HG02885 (cell line): ENCODE measurements around the gene TEX14.
"Not testable (repeated sequence)": the region's sequence is repeated elsewhere in the genome, so short reads cannot be mapped to it uniquely, and the experiment has no call there.

Source experiments
- ATAC-seq: cut with Tn5 transposase; IDR thresholded peaks from one replicate; pipeline ENCODE4 v1.9.1; 2021; ENCODE audit warnings: mild to moderate bottlenecking; ENCODE audit not compliant: unreplicated experiment, poor library complexity

The TEX14 gene

GRCh38 chr17:58659714-58660084 lies 32.1 kb downstream of the TEX14 start:
- not testable (repeated sequence) for ATAC-seq

- peak; percentile 76 for ATAC-seq
Measured at GRCh38 chr17:58658804-58659713, 32.8 kb downstream of the TEX14 start.

- not testable (repeated sequence) for ATAC-seq
Measured at GRCh38 chr17:58657962-58658803, 33.7 kb downstream of the TEX14 start.

DNA sequence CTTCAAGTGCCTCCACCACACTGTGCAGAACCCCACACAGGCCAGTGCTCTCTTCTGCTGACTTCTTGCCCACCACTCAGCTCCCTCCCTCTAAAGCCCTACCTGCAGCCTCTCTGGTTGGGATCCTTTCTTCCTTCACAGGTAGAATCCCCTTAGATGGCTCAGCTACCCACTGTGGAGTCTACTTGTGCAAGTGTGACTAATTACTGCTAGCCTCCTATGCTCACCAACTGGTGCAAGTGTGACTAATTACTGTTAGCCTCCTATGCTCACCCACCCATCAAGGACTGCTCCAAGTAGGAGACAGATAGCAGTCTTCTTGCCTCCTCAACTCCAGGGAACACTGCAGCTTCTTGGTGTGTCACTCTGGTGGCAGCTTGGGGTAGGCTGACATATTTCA lies 43.6 kb downstream of the TEX14 start:
- ATAC-seq, result no peak

- ATAC-seq, result no peak
Measured at GRCh38 chr17:58643147-58643546, 48.7 kb downstream of the TEX14 start.

DNA sequence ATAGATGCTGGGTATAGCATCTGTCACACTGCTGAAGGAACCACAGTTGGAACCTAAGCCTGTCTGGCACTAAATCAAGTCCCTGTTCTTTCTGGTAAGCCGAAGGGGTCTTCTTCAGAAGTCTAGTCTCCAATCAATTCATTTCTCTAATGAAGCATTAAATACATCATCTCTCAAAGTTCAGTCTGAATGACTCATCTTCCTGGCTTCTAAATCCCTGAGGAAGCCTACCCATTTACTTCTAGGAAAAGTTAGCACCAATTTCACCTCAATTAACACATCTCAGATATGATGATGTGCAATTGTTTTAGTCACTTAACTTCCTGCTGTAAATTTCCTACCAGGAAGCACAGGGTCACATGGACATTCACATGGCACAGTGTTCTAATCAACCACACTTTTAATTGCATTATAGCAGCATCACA lies 49.9 kb downstream of the TEX14 start:
- ATAC-seq, result no peak

GRCh38 chr17:58640202-58640601 lies 51.6 kb downstream of the TEX14 start:
- ATAC-seq, result no peak

DNA sequence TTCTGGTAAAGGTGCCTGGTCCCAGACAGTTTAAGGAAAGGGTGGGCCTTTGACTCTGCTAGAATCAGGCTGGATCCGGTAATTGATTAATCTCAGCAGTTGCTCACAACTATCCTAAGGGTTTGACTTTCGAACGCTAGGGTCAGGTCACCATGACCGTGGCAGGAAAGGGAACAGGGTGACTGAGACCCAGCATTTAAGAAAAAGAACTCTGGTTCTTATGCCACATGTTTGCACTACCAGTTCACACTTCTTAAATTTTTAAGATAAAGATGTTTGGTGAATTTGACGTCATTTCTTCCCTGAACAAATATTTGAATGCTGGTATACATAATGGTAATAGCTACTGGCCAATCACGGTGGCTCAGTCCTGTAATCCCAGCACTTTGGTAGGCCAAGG lies 52.2 kb downstream of the TEX14 start:
- no peak for ATAC-seq

GRCh38 chr17:58637011-58637570 lies 54.8 kb downstream of the TEX14 start:
- no peak for ATAC-seq

DNA sequence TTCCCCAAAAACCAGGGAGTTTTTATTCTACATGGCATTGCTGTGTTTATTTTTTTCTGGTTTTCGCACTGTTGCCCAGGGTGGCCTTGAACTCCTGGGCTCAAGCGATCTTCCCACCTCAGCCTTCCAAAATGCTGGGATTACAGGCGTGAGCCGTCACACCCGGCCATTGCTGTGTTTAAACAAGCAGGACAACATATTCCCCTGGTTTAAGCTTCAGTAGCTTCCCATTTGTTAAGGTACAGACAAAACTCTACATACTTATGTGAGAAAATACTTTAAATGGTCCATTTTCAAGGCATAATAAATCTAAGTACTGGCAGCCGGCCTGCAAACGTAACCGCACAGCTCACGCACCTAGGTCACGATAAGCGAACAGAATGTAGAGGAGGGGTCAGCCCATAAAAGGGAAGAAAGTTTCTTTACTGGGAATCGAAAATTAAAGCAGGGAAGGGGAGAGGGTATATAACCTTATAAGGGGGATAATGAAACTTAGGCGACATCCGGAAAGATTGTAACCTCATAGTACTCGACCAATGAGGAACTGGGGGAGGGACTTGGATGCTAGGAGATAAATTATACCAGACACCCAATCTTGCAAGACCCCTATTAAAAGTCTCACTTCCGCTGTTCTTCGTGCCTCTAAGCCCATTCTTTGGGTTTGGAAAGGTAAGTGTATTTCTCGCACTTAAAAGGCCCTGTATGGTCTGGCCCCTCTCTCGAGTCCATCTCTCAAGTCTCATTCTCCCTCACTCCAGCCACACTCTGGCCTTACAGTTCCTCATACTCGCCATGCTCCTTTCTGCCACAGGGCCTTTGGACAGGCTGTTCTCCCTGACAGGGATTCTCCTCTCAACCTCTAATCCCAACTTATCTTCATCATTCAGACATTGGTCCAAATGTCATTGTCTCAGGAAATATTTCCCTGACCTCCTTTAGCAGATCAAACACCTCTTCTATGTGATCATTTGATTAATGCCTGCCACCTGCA lies 59.2 kb downstream of the TEX14 start:
- ATAC-seq, result no peak

- peak; percentile 84 for ATAC-seq
Measured at GRCh38 chr17:58631523-58632323, 60.1 kb downstream of the TEX14 start.

- peak; percentile 47 for ATAC-seq
Measured at GRCh38 chr17:58630883-58631522, 60.8 kb downstream of the TEX14 start.

- no peak for ATAC-seq
Measured at GRCh38 chr17:58626905-58627304, 64.9 kb downstream of the TEX14 start.

DNA sequence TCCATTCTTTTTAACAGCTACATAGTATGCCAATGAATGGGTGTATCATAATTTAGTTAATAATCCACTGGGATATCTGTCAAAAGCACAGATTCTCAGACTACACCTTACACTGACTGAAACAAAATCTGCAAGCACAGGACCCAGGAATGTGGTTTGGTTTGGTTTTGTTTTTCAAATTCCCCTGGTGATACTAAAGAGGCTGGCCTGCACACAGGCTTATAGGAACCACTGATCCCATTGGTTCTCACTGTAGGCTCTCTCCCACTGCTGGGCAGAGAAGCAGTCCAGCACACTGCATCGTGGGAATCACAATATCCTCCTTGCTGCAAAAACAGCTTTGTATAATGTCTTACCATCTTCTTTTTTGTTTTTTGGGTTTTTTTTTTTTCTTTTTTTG lies 67.1 kb downstream of the TEX14 start:
- ATAC-seq, result no peak

- ATAC-seq, result peak; percentile 56
Measured at GRCh38 chr17:58621174-58621573, 70.7 kb downstream of the TEX14 start.

DNA sequence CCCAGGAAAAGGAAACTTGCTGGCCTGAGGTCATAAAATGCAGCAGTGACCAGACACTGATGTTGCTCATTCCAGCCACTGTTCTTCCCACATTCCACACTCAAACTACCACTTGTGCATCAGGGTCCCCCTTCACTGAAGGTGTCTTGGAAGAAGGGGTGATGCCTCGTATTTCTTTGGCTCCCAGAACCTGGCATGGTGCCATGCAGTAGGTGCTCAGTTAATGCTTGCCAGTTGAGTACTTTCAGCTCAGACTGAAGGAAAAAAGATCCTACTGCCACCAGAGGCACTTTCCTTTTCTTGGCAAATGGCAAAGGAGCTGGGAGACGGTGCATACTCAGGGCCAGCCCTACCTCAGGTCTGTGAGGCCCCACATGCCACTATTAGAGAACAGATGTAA lies 73.5 kb downstream of the TEX14 start:
- no peak for ATAC-seq

DNA sequence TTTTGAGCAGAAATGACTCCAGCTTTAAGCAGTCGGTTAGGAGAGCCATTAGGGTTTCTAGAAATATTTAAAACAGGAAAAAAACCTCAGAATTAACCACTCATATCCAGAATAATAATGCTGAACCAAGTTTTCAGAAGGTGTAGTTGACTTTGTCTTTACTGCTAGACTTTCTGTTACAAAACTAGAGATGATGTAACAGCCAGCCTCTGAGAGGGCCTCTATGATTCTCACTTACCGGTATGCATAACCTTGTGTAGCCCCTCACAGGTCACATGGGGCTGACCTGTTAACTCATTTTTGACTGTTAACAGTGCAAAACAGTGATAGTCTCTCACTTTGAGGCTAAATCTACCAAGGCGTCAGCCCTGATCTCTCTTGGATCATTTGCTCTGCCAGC lies 74.3 kb downstream of the TEX14 start:
- ATAC-seq, result no peak
